Measurements from ENCODE around the gene PF4V1.

DNA sequence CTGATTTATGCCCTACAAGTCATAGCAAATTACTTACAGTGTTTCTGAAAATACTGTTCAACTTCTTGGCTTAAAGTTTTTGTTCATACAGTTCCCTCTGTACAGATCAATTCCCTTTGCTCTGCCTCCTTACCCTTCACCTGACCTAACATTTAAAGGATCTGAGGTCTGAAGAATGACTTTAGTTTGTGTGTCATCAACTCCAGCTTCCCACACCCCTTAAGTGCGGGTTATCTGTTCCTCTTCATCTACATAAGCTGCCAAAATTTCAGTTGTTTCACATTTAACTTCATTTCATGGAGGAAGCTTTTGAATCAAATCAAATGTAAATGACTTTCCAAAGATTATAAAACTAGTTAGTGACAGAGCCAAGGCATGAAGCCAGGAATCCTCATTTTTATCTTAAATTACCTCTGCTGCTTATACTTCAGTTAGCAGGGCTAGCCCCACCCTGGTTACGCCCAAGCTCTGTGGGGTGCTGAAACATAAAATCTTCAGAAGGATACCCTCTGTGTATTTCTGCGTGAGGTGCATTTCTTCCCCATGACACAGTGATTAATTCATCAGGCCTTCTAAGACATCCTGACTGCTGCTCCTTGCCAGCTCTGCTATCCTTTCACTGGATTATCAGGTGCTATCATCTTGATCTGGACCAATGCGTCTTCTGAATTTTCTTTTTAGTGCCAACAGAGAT lies 32.6 kb downstream of the PF4V1 start:
- TF ChIP-seq CTCF (IDR thresholded peaks at IDR 0.05) (no peak), EZH2 (IDR thresholded peaks at IDR 0.05; ENCODE audit: borderline replicate concordance, insufficient read depth, low read depth, low read length, poor library complexity, severe bottlenecking) (no peak)

Data from B cell (primary cell).